HepG2 (cell line): ENCODE data around the gene CIROP. TPM values are rescaled to one million over a fixed set of nuclear protein-coding genes. Genes with fewer than 3 reads are reported as not detected.

ENCODE experiments used
- AFF4 ChIP-seq: sonication (generic); formaldehyde crosslinking; IDR thresholded peaks from 2 replicates; pipeline ENCODE4 v1.4.0; 2020; ENCODE audit warnings: missing genetic modification reagents
- HNF1A ChIP-seq, 2 experiments: sonication (generic) in 1 of 2; formaldehyde crosslinking in 1 of 2; IDR thresholded peaks; 2 replicates each; pipeline versions ENCODE4 v1.4.0 to v1.6.1; 2016 to 2020; ENCODE audit warnings: borderline replicate concordance in 1 of 2, low read depth in 1 of 2, mild to moderate bottlenecking in 1 of 2, missing genetic modification reagents in 1 of 2
- NFAT5 ChIP-seq: sonication (generic); formaldehyde crosslinking; IDR thresholded peaks from 2 replicates; pipeline ENCODE4 v1.4.0; 2020; ENCODE audit warnings: missing genetic modification reagents
- POLR2A ChIP-seq, 2 experiments: IDR thresholded peaks; 2 replicates each; pipeline ENCODE4 v1.6.1; 2011; ENCODE audit warnings: low read depth in 2 of 2, low read length in 2 of 2, mild to moderate bottlenecking in 1 of 2, moderate library complexity in 1 of 2; ENCODE audit not compliant: insufficient read depth in 1 of 2
- RAD21 ChIP-seq: fragments of 450-650 bp; formaldehyde crosslinking; IDR thresholded peaks from 2 replicates; pipeline ENCODE4 v1.5.0; 2020; ENCODE audit warnings: mild to moderate bottlenecking
- ZNF136 ChIP-seq: sonication (generic); formaldehyde crosslinking; IDR thresholded peaks from 2 replicates; pipeline ENCODE4 v1.8.1; 2022; ENCODE audit warnings: low read depth, mild to moderate bottlenecking, moderate library complexity, missing genetic modification reagents
- ZNF329 ChIP-seq: sonication (generic); formaldehyde crosslinking; IDR thresholded peaks from 2 replicates; pipeline ENCODE4 v1.9.0; 2021; ENCODE audit warnings: low read depth, mild to moderate bottlenecking, missing genetic modification reagents
- ZNF75D ChIP-seq: sonication (generic); formaldehyde crosslinking; IDR thresholded peaks from 2 replicates; pipeline ENCODE4 v1.8.1; 2023; ENCODE audit warnings: missing genetic modification reagents, mild to moderate bottlenecking, borderline replicate concordance
- ZSCAN20 ChIP-seq: sonication (generic); formaldehyde crosslinking; IDR thresholded peaks from 2 replicates; pipeline ENCODE4 v1.4.0; 2020; ENCODE audit warnings: missing genetic modification reagents, mild to moderate bottlenecking, borderline replicate concordance
- polyA plus RNA-seq, 8 experiments: library from polyadenylated mRNA; depleted of rRNA in 3 of 8; stranded (reverse) in 7 of 8; unstranded in 1 of 8; fragments of >200 nt; fragmentation: Illumina TruSeq in 4 of 8; extraction: Trizol in 4 of 8; gene quantifications; 2 replicates each; pipeline versions ENCODE4 v1.2.1 to v1.2.3, GENCODE V29; 2011 to 2016; ENCODE audit warnings: low read depth in 4 of 8, missing spikeins in 1 of 8, mixed read lengths in 1 of 8; ENCODE audit not compliant: insufficient read depth in 1 of 8
- total RNA-seq, 5 experiments: library from RNA; depleted of rRNA; stranded (reverse); fragments of >200 nt; fragmentation: Illumina TruSeq; extraction: Trizol; gene quantifications; 2 replicates each; pipeline ENCODE4 v1.2.3, GENCODE V29; 2016; ENCODE audit warnings: low read depth in 1 of 5
- TF ChIP-seq, protein P1 (sequence below): IDR thresholded peaks from 2 replicates; pipeline ENCODE4 v1.6.1; 2012; ENCODE audit warnings: low read depth, low read length, improper control_type of control experiment
- TF ChIP-seq, protein P2 (sequence below): sonication (generic); formaldehyde crosslinking; IDR thresholded peaks from 2 replicates; pipeline ENCODE4 v1.8.1; 2023; ENCODE audit warnings: mild to moderate bottlenecking, missing genetic modification reagents

CIROP gene
- total and polyA plus RNA-seq, 2 of the 13 experiments (the other 11 are each of a cell fraction or from before 2014, with no cell fraction given) = 0.07 TPM; not detected in 1

GRCh38 chr14:23071244-23071920 is 33.4 kb downstream of the CIROP start (continued):
- TF ChIP-seq, protein P1, sequence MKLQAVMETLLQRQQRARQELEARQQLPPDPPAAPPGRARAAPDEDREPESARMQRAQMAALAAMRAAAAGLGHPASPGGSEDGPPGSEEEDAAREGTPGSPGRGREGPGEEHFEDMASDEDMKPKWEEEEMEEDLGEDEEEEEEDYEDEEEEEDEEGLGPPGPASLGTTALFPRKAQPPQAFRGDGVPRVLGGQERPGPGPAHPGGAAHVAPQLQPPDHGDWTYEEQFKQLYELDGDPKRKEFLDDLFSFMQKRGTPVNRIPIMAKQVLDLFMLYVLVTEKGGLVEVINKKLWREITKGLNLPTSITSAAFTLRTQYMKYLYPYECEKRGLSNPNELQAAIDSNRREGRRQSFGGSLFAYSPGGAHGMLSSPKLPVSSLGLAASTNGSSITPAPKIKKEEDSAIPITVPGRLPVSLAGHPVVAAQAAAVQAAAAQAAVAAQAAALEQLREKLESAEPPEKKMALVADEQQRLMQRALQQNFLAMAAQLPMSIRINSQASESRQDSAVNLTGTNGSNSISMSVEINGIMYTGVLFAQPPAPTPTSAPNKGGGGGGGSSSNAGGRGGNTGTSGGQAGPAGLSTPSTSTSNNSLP = no peak
- TF ChIP-seq ZNF75D (CRISPR knock-in tag) (0 out of 2 replicates have a peak, but pooled peaks have one; percentile 78), ZNF136 (CRISPR knock-in tag) (peak; percentile 61; the same call in 1 of the 2 replicates), ZSCAN20 (CRISPR knock-in tag) (0 out of 2 replicates have a peak, but pooled peaks have one; percentile 39), ZNF329 (CRISPR knock-in tag) (peak; percentile 43; the same call in 1 of the 2 replicates), HNF1A (IDR thresholded peaks at IDR 0.05; ENCODE audit: low read depth) (peak; percentile 37; the same call in 1 of the 2 replicates), HNF1A (CRISPR knock-in tag; IDR thresholded peaks at IDR 0.05; ENCODE audit: borderline replicate concordance) (peak; percentile 61; the same call in 1 of the 2 replicates), AFF4 (CRISPR knock-in tag) (peak; percentile 94), RAD21 (CRISPR knock-in tag) (peak; percentile 55), NFAT5 (0 out of 2 replicates have a peak, but pooled peaks have one; percentile 22), POLR2A (IDR thresholded peaks at IDR 0.05; ENCODE audit: insufficient read depth in 1 of 2, low read depth in 2 of 2, low read length in 2 of 2) (peak; percentile 84 to 97)
- TF ChIP-seq, protein P2, sequence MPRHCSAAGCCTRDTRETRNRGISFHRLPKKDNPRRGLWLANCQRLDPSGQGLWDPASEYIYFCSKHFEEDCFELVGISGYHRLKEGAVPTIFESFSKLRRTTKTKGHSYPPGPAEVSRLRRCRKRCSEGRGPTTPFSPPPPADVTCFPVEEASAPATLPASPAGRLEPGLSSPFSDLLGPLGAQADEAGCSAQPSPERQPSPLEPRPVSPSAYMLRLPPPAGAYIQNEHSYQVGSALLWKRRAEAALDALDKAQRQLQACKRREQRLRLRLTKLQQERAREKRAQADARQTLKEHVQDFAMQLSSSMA (CRISPR knock-in tag) = peak; percentile 94
